WTC11 (cell line): Measurements from ENCODE around the gene CD300E.

Experiments used
- CTCF ChIP-seq: fragments of 200-600 bp; IDR thresholded peaks from 2 replicates; pipeline ENCODE4 v1.8.0; 2022; ENCODE audit warnings: antibody characterized with exemption
- NR2C2 ChIP-seq: sonication (generic); formaldehyde crosslinking; IDR thresholded peaks from 2 replicates; pipeline ENCODE4 v1.8.0; 2022; ENCODE audit warnings: mild to moderate bottlenecking, missing genetic modification reagents
- PREB ChIP-seq: sonication (generic); formaldehyde crosslinking; IDR thresholded peaks from 2 replicates; pipeline ENCODE4 v1.8.1; 2022; ENCODE audit warnings: mild to moderate bottlenecking, missing genetic modification reagents, moderate library complexity, borderline replicate concordance
- TP53 ChIP-seq: sonication (generic); formaldehyde crosslinking; IDR thresholded peaks from 2 replicates; pipeline ENCODE4 v1.8.1; 2023; ENCODE audit warnings: mild to moderate bottlenecking, missing genetic modification reagents
- ZNF416 ChIP-seq: fragments of 250-450 bp; sonication (Bioruptor Pico); IDR thresholded peaks from 2 replicates; pipeline ENCODE4 v1.9.0; 2021; ENCODE audit warnings: mild to moderate bottlenecking, inconsistent platforms

- TF ChIP-seq CTCF (no peak), TP53 (CRISPR knock-in tag) (no peak), ZNF416 (no peak), NR2C2 (no peak), PREB (no peak)
These were observed 43.6 kb downstream of the CD300E start for GRCh38 chr17:74579900-74580299.
